ENCODE results near the gene ZNF730.

GRCh38 chr19:23098286-23098685, 18.5 kb upstream of the ZNF730 start:
- TF ChIP-seq CTCF (conservative IDR thresholded peaks at IDR 0.05; ENCODE audit: low read length) (no peak), EZH2phosphoT487 (IDR thresholded peaks at IDR 0.05; ENCODE audit: borderline replicate concordance, low read depth, low read length) (no peak)

Measured in OCI-LY7 (cell line).